ENCODE results near the gene BRPF1.

Gene BRPF1

GRCh38 chr3:9703736-9704346 is 27.7 kb upstream of the BRPF1 start, which contains the start of gene CPNE9:
CPNE9 (plus strand) TSS chr3:9703833; CDS start chr3:9703997, 164 bp downstream.
- no peak for DNase-seq (ENCODE audit: low spot score)

- no peak for DNase-seq (ENCODE audit: low spot score)
These were observed 26.9 kb upstream of the BRPF1 start for GRCh38 chr3:9704347-9705322.

DNA sequence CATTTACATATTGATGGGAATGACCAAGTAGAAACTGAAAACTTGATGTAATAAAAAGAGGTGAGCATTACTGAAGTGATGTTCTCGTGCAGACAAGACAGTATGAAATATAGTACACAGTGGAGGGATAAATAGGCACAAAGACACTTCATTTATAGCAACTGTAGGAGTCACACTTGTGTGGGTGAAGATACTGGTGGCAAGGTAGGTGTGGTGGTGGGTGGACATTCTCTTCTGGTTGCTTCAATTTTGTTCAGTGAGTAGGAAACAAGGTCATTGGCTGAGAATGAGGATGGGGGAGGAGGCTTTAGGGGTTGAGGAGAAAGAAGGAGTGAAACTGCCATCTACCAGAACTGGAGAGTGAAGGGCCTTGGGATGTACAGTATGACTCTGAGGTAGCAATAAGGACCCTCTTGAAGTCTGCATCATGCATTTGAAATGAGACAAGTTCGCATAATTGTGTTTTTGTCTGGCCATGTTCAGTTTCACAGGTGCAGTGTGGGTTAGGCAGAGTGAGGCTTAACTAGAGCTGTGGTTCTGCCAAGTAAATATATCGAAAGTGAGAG is 21.3 kb upstream of the BRPF1 start:
- no peak for DNase-seq (ENCODE audit: low spot score)

- no peak for DNase-seq (ENCODE audit: low spot score)
These were observed 19.1 kb upstream of the BRPF1 start for GRCh38 chr3:9712415-9712814.

DNA sequence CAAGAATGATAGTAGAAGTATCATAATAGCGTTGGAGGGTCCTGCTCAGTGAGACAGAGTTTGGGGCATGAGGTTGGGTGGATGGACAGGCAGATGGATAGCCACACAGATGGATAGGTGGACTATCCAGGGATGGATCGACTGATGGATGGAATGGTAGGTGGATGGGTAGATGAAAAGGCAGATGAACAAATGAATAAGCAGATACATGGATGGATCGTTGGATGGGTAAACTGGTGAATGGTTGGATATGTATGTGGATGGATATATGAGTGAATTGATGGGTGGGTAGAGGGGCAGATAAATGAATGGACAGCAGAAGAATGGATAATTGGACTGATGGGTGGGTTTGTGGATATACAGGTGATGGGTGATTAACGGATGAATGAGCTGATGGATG is 18.4 kb upstream of the BRPF1 start:
- DNase-seq (ENCODE audit: low spot score), result no peak

DNA sequence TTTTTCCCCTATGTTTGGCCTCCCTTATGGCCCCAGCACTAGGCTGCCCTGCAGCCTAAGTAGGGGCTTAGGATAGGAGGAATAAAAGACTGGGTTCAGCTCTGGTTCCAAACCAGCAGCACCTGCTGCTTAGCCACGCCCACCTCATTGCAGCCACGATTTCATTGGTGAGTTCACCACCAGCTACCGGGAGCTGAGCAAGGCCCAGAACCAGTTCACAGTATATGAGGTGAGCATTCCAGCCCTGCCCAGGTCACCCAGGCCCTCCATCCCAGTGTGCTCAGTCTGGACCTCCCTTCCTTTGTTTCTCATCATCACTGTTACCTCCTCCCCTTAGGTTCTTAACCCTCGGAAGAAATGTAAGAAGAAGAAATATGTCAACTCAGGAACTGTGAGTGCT is 16.4 kb upstream of the BRPF1 start:
- no peak for DNase-seq (ENCODE audit: low spot score)

- DNase-seq (ENCODE audit: low spot score), result peak; percentile 38
These were observed 15.6 kb upstream of the BRPF1 start for GRCh38 chr3:9715764-9716437.

- DNase-seq (ENCODE audit: low spot score), result no peak
These were observed 14.6 kb upstream of the BRPF1 start for GRCh38 chr3:9716801-9717555.

DNA sequence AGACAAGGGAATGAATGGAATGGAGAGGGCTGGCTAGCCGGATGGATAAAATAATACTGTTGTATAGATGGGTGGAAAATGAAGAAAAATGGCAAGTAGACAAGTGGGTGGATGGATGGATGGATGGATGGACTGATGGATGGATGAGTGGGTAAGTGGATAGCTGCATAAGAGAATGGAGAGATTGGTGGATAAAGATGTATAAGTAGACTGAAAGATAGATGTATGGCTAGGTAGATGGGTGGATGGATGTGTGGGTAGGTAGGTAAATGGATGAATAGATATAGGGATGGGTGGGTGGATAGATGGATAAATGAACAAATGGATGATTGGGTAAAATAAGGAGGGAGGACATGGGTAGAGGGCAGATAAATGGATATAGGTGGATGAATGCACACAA is 14.0 kb upstream of the BRPF1 start:
- no peak for DNase-seq (ENCODE audit: low spot score)

GRCh38 chr3:9718118-9718517 is 13.4 kb upstream of the BRPF1 start:
- DNase-seq (ENCODE audit: low spot score), result no peak

- DNase-seq (ENCODE audit: low spot score), result no peak
These were observed 10.4 kb upstream of the BRPF1 start for GRCh38 chr3:9721015-9721699.

GRCh38 chr3:9721700-9722060 is 9.9 kb upstream of the BRPF1 start:
- no peak for DNase-seq (ENCODE audit: low spot score)

- no peak for DNase-seq (ENCODE audit: low spot score)
These were observed 5.6 kb upstream of the BRPF1 start for GRCh38 chr3:9725775-9726515.

DNA sequence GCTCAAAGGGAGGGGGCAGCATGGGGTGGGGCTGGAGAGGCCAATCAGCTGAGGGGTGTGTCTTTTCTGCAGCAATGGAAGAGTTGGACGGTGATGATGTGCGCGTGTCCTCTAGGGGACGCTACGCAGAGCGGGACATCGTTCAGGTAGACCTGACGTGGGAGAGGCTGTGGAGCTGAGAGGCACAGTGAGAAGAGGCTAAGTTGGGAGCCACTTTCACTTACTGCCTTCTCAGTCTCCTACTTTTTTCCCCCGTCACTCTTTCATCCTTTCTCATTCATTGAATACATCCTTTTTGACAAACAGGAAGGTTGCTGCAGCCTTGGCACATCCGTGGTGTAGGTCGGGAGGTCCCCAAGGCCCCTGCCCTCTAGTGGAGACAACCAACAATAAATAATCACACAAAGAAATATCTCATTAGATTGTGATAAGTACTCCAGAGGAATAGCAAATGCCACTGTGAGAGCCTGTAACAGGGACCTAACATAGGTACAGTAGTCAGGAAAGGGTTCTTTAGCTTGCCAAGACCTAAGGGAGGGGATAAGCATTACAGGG is 4.4 kb upstream of the BRPF1 start:
- DNase-seq (ENCODE audit: low spot score), result peak; percentile 71

DNA sequence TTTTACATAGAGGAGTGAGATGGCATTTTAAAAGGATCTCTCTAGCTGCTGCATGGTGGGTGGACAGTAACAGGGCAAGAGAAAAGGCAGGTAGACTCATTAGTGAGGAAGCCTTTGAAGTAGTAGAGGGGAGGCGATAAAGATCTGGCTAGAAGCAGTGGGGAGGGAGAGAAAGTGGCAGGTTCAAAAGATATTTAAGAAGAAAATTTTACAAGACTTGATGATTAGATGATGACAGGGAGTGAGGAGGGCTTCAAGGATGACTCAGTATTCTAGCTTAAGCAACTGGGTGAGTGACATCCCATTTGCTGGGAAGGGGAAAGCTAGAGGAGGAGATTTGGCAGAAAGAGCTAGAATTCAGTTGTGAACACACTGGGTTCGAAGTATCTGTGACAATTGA is 3.8 kb upstream of the BRPF1 start:
- no peak for DNase-seq (ENCODE audit: low spot score)

DNA sequence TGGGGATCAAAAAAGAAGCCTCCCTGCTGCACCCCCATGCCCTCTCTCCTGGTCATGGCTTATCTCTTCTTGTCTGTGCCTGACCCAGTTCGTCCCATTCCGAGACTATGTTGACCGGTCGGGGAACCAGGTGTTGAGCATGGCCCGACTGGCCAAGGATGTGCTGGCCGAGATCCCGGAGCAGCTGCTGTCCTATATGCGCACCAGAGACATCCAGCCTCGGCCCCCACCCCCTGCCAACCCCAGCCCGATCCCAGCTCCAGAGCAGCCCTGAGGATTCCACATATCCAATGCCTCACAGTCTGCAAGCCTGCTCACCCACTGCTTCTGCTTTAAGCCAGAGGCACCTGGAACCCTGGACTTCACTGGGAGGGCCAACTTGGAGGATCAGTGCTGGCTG is 2.1 kb upstream of the BRPF1 start:
- DNase-seq (ENCODE audit: low spot score), result no peak

- no peak for DNase-seq (ENCODE audit: low spot score)
These were observed 804 bp upstream of the BRPF1 start for GRCh38 chr3:9730657-9731205.

DNA sequence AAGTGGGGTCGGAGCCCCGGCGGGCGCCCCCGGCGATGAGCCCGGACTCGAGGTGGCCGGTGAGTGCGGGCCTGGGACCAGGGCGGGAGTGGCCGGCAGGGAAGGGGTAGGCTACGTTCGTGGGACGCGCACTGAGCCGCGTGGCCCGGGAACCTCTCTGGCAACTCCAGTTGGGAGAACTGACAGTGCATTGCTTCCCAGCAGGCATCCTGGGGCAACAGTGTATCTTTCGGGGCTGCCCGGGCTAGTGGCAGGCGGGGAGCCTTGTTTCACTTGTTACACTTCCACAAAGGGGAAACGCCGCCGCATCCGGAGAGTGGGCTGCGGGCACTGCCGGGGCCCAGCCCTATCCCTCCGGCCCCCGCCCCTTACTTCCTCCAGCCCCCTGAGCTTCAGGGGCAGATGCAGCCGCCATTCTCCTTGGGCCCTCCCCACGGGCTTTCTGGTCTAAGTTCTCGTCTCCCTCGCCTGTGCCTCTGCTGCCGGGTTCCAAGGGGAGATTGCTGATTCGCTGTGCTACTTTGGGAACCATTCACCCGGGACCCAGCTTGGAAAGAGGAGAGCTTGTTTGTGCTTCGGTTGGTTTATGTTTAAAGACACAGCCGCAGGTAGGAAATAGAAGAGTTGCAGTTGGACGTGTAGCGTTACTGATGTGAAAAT is 675 bp downstream of the BRPF1 start:
- DNase-seq (ENCODE audit: low spot score), result peak; percentile 27

DNA sequence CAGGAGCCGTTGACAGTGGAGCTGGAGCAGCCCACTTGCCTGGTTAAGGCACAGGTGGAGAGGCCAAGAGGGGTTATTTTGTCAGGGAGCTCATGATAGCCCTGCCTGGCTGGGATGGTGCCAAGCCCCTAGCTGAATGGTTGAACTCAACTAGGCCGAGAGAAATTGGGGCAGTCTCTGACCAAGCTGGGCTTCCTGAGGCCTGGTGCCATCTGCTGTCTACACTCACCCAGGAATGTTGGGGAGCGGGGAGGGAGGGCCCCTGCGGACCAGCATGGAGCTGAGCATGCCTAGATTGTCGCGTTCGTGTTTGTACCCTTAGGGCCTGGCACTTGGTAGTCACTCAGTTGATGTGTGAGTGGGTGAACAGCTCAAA is 1.2 kb downstream of the BRPF1 start:
- no peak for DNase-seq (ENCODE audit: low spot score)
